OCI-LY7 (cell line): ENCODE data around the gene UGT2B15.

Experiments
- EZH2phosphoT487 ChIP-seq: fragments of 200-600 bp; sonication (generic); IDR thresholded peaks from 2 replicates; pipeline ENCODE4 v1.6.1; 2018; ENCODE audit warnings: low read depth, borderline replicate concordance, mild to moderate bottlenecking, mixed run types, antibody characterized with exemption, low read length, moderate library complexity, mixed read lengths
- TF ChIP-seq, protein P1 (sequence below): fragments of 200-600 bp; sonication (generic); conservative IDR thresholded peaks from 2 replicates; pipeline ENCODE4 v1.5.1; 2014; ENCODE audit warnings: mild to moderate bottlenecking, antibody characterized with exemption, low read length, moderate library complexity, mixed read lengths

DNA sequence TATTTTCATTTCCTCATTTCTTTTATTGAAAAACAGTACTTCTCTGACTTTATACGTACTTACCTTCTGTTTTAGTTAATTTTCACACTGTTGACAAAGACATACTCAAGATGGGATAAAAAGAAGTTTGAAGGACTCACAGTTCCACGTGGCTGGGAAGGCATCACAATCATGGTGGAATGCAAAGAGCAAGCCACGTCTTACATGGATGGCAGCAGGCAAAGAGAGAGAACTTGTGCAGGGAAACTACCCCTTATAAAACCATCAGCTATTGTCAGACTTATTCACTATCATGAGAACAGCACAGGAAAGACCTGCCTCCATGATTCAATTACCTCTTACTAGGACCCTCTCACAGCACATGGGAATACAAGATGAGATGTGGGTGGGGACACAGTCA is 20.7 kb upstream of the UGT2B15 start:
- TF ChIP-seq, protein P1, sequence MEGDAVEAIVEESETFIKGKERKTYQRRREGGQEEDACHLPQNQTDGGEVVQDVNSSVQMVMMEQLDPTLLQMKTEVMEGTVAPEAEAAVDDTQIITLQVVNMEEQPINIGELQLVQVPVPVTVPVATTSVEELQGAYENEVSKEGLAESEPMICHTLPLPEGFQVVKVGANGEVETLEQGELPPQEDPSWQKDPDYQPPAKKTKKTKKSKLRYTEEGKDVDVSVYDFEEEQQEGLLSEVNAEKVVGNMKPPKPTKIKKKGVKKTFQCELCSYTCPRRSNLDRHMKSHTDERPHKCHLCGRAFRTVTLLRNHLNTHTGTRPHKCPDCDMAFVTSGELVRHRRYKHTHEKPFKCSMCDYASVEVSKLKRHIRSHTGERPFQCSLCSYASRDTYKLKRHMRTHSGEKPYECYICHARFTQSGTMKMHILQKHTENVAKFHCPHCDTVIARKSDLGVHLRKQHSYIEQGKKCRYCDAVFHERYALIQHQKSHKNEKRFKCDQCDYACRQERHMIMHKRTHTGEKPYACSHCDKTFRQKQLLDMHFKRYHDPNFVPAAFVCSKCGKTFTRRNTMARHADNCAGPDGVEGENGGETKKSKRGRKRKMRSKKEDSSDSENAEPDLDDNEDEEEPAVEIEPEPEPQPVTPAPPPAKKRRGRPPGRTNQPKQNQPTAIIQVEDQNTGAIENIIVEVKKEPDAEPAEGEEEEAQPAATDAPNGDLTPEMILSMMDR: no peak
- no peak for TF ChIP-seq EZH2phosphoT487
